RWPE2 (cell line): ENCODE results near the gene HDDC3.
A peak's percentile ranks its signal among the peaks of the same experiment; 100 is the strongest.

Experiments
- ATAC-seq: fragments of 200-7000 bp; cut with Tn5 transposase; 3 replicates; pipeline ENCODE4 v1.9.1; 2021; ENCODE audit warnings: low read depth
- DNase-seq: peaks from one replicate; pipeline ENCODE4 v3.0.0-alpha.2; 2020; ENCODE audit warnings: low spot score
- H3K27ac ChIP-seq: fragments of 450-650 bp; 2 replicates; pipeline ENCODE4 v1.5.1; 2017; ENCODE audit warnings: mild to moderate bottlenecking; ENCODE audit not compliant: poor library complexity, severe bottlenecking
- H3K27me3 ChIP-seq: fragments of 250-450 bp; sonication (Bioruptor Pico); 2 replicates; pipeline ENCODE4 v1.5.1; 2021; ENCODE audit warnings: mild to moderate bottlenecking, moderate library complexity; ENCODE audit not compliant: insufficient read depth, poor library complexity, severe bottlenecking
- H3K36me3 ChIP-seq: fragments of 250-450 bp; sonication (Bioruptor Pico); 2 replicates; pipeline ENCODE4 v1.5.1; 2020; ENCODE audit warnings: low read depth, mild to moderate bottlenecking, moderate library complexity
- H3K4me1 ChIP-seq: fragments of 250-450 bp; sonication (Bioruptor Pico); 2 replicates; pipeline ENCODE4 v1.5.1; 2021; ENCODE audit warnings: mild to moderate bottlenecking, moderate library complexity; ENCODE audit not compliant: insufficient read depth, poor library complexity, severe bottlenecking
- H3K4me3 ChIP-seq: fragments of 250-450 bp; sonication (Bioruptor Pico); 2 replicates; pipeline ENCODE4 v1.5.1; 2021; ENCODE audit warnings: mild to moderate bottlenecking, moderate library complexity; ENCODE audit not compliant: severe bottlenecking
- H3K9me3 ChIP-seq: fragments of 250-450 bp; sonication (Bioruptor Pico); 2 replicates; pipeline ENCODE4 v1.5.1; 2021; ENCODE audit warnings: mild to moderate bottlenecking, moderate library complexity; ENCODE audit not compliant: severe bottlenecking
- CTCF ChIP-seq: fragments of 450-650 bp; IDR thresholded peaks from one replicate; pipeline ENCODE4 v1.5.1; 2017; ENCODE audit warnings: mild to moderate bottlenecking, moderate library complexity; ENCODE audit not compliant: poor library complexity, severe bottlenecking

HDDC3 gene

DNA sequence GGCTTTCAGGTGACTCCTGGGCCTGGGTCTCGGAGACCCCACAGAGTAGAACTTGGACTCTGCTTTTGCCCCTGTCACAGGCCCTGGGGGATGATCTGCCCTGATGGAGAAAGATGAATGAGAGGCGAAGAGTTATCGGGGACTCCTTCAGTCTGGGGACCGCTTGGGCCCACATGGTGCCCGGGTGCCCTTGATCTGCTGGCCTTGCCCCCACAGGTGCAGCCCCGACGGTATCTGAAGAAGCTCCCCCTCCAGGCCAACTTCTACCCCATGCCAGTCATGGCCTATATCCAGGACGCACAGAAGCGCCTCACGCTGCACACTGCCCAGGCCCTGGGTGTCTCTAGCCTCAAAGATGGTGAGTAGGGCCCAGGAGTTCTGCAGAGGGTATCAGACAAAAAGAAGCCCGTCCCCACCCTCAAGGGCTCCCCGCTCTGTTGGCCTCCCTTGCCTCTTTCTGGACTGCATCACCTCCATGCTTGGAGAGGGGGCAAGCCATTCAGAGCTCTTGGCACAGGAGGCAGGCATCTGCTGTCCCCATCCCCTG lies 18.9 kb downstream of the HDDC3 start:
- no peak for TF ChIP-seq CTCF
- no peaks in the 10 kb centered on the region for H3K4me1 ChIP-seq
- no peak overlapping the region for H3K27ac ChIP-seq
- no peaks in the 10 kb centered on the region for H3K27me3 ChIP-seq
- no peak for DNase-seq
- H3K9me3 ChIP-seq = no peaks in the 10 kb centered on the region
- peaks cover 22% of the 10 kb centered on the region for H3K36me3 ChIP-seq
- no peak for ATAC-seq
- H3K4me3 ChIP-seq = no peak overlapping the region

DNA sequence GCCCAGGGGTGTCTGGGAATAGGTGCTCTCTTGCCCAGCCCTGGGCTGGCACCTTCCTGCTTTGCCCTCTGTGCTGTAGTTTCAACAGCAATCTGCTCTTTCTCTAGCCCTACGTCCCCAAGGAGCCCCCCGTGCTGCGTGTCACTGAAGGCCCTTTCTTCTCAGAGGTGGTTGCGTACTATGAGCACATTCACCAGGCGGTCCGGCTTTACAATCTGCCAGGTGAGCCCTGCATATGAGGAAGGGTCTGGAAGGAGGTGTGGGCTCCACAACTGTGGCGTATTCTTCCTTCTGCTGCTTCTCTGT lies 19.6 kb downstream of the HDDC3 start:
- H3K36me3 ChIP-seq = peaks cover 20% of the 10 kb centered on the region
- ATAC-seq = no peak
- no peak for TF ChIP-seq CTCF

GRCh38 chr15:90911906-90912769 lies 20.2 kb downstream of the HDDC3 start:
- Histone ChIP-seq H3K36me3 (peaks cover 20% of the 10 kb centered on the region), H3K27ac (no peak overlapping the region)
- TF ChIP-seq CTCF = no peak

More for the DNA sequence above, 19.6 kb downstream of the HDDC3 start:
- Histone ChIP-seq H3K4me3 (no peak overlapping the region), H3K9me3 (no peaks in the 10 kb centered on the region), H3K27ac (no peak overlapping the region), H3K4me1 (no peaks in the 10 kb centered on the region), H3K27me3 (no peaks in the 10 kb centered on the region)
- no peak for DNase-seq

GRCh38 chr15:90911302-90911623 lies 21.1 kb downstream of the HDDC3 start:
- TF ChIP-seq CTCF = no peak

More at GRCh38 chr15:90911906-90912769, 20.2 kb downstream of the HDDC3 start:
- H3K4me3 ChIP-seq = no peak overlapping the region
- peak; percentile 75 for DNase-seq
- no peaks in the 10 kb centered on the region for H3K4me1 ChIP-seq
- ATAC-seq = no peak
- H3K27me3 ChIP-seq = no peaks in the 10 kb centered on the region
- no peaks in the 10 kb centered on the region for H3K9me3 ChIP-seq

More at GRCh38 chr15:90911302-90911623, 21.1 kb downstream of the HDDC3 start:
- Histone ChIP-seq H3K27ac (no peak overlapping the region), H3K4me3 (no peak overlapping the region), H3K27me3 (no peaks in the 10 kb centered on the region), H3K4me1 (no peaks in the 10 kb centered on the region), H3K36me3 (peaks cover 20% of the 10 kb centered on the region), H3K9me3 (no peaks in the 10 kb centered on the region)
- DNase-seq (peak; percentile 75), ATAC-seq (no peak)
